SKM-1 treated with dmso at 0.1 percent for 144 hours (cell line): ENCODE data around the gene TREML4.
"Not testable (repeated sequence)": the region's sequence is repeated elsewhere in the genome, so short reads cannot be mapped to it uniquely, and the experiment has no call there.

Experiments
- DNase-seq: peaks from one replicate; lab custom pipeline; 2025; ENCODE audit not compliant: unreplicated experiment; lab: John Stamatoyannopoulos, UW

Gene TREML4, protein sequence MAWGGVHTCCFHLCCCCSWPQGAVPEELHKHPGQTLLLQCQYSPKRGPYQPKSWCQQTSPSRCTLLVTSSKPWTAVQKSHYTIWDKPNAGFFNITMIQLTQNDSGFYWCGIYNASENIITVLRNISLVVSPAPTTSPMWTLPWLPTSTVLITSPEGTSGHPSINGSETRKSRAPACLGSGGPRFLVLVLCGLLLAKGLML

DNA sequence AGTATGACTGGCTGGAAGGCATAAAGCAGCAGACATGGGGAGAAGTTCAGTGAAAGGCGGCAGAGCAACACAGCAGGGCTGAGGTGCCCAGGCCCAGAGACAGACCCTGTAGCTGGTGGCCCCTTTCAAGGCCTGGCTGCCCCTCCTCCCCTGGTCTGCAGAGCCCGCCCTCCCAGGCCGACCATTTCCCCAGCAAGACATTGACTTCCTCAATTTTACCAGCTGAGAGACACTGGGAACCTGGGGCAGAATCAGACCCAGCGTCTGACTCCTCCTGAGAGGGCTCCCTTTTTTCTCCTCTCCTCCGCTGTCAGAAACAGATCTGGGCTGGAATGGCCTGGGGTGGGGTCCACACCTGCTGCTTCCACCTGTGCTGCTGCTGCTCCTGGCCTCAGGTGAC is at the start of gene TREML4:
TREML4 (plus strand) TSS at position 254 of the 400 bp plus-strand sequence; CDS start at position 333, 79 bp downstream.
- no peak for DNase-seq

DNA sequence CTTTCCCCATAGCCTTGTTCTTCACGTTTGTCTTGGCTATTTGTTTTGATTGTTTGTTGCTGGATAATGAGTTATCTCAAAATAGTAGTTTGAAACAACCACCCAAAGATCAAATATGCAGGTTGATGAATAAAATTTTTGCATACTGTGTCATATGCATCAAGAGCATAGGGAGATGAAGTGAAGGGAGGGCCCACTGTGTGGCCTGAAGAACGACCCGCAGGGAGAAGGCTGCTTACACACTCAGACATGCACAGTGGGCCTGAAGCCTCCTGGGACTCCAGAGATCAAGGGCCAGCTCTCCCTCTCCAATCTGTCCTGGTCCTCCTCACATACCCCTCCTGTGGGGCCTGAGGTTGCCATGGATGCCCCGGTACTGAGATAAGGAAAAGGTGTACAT is 49.0 kb upstream of the TREML4 start:
- no peak for DNase-seq

DNA sequence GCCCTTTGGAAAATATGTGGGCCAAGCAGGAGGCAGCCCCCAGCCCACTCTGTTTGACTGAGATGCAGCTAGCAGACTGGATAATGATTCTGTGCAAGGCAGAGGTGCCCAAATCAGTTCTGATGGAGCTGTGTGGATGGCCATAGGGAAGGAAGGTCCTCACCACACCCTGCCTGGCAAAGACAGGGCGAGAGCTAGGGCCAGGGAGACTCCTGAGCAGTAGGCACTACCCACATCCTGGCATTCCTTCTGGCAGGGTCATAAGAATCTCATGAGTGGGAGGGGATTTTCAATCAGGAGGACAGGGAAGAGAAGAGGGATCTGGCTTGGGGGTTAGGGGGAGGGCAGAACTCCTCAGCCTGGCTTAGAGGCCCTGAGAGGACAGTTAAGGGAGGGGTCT is 46.6 kb upstream of the TREML4 start:
- no peak for DNase-seq

DNA sequence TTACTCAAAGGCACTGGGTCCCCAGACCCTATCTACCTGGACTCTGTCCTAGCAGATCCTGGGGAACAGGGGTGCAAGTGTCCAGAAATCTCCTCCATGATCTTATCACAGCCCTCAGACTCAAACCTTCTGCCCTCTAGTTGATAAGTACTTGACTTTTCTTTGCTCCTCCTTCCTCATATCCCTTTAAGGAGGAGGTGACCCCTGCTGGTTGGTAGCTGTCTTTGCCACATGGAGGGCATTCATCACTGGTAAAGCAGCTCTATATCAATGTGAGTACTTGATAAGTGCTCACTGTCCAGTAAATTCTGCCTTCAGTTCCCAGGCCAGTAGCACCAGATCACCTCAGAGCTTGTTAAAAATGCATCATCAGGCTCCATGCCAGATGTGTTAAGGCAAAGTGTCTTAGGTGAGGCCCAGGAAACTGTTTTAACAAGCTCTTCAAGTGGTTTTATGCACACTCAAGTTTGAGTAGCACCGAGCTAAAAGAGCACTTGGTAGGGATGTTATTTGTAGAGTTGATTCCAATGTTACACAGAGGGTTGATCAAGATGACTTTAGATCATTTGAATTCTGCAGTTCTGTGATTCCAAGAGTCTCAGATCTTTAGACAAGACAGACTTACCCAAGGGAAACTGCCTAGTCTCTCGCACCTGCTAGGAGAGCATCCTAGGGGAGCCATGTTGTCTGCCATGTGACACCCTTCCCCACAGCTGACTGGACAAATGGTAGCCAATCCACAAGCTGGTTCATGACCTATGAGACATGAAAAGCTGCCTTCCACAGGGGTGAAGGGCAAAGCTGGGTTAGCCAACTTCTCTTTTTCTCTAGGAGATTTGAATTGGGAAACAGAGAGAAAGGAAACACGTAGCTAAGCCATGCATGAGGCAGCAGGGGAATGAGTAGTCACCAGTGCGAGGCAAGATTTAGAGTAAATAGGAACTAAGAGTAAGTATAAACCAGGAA is 45.8 kb upstream of the TREML4 start:
- peak; percentile 98 for DNase-seq

DNA sequence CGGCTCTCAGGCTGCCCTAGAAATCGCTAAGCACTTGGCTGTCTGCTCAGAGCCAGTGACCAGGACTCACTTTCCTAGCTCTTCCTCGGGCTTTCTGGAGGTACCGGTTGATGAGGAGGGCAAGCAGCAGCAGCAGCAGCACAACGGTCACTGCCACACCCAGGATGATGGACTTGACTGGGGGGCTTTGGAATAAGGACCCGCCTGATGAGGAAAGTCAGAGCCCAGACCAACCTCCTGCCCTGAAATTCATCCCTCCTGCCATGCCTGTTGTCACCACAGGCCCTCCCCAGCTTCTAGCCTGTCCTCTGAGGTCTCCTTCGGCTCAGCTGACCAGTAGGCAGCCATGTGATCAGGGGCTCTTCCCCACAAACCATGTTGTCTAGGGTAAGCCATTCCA is 43.4 kb upstream of the TREML4 start:
- no peak for DNase-seq

DNA sequence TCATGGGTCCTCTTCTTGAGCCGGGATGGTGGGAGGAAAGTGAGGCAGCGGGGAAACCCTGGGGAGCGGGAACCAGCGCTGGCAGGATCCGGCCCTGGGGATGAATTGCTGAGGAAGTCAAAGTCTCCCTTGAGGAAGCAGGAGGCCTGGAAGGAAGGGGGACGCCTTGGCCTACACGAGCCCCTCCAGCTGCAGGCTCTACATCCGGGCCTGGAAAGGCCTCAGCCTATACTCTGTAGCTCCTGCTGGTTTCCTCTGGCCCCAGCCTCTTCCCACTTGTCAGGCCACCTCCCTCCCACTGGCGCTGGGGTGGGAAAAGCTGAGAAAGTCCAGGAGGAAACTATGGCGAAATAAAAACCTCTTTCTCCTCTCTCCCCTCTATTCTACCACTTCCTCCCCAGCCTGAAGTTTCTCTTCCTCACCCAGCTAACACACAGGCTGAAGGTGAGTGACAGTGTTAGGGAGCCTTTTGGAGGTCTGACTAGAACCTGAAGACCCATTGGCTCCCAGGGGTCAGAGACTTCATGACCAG is 42.1 kb upstream of the TREML4 start:
- DNase-seq, result no peak

DNA sequence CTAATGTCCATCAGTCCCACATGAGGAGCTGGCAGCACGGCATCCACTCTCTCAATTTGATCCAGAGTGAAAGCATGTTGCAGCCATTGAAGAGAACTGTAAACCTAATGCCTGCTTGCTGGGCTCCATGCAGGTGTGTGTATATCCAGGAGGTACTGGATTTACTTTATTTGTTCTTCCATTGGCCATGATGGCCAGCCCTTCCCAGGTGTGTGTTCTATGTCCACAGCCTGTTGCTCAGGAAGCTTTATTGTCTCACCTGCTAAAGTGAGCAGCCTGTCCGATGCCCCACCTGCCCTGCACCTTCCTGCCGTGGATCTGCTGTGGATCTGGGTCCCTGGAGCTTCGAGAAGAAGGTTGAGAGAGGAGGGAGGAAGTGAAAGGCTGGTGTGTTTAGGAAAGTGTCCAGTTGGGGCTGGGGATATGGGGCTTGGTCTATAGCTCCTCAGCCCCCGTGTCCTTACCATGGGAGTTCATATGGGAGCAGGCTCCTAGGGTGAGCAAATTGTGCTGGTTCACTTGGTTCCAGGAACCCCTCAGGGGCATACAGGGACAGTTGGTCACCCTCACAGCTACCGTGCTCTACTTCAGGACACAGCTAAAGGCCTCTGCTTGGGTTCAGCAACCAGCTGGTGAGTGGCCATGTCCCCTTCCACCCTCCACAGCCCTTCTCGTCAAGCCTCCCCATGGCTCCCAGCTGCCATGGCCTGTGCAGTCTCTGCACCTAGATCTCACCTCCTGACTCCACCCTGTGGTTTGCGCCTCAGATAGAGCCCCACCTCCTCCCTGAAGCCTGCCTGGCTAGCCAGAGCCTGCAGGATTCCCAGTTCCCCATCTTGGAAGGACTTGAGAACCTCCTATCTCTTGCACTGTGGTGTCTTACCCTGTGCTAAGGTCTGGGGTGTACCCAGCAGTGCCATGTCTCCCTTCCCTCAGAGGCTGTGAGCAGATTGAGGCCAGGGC is 39.9 kb upstream of the TREML4 start:
- no peak for DNase-seq

DNA sequence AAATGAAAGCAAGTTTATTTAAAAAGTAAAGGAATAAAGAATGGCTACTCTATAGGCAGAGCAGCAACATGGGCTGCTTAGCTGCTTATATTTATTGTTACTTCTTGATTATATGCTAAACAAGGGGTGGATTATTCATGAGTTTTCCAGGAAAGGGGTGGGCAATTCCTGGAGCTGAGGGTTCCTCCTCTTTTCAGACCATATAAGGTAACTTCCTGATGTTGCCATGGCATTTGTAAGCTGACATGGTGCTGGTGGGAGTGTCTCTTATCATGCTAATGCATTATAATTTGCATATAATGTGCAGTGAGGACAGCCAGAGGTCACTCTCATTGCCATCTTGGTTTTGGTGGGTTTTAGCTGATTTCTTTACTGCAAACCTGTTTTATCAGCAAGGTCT is 39.1 kb upstream of the TREML4 start:
- not testable (repeated sequence) for DNase-seq

DNA sequence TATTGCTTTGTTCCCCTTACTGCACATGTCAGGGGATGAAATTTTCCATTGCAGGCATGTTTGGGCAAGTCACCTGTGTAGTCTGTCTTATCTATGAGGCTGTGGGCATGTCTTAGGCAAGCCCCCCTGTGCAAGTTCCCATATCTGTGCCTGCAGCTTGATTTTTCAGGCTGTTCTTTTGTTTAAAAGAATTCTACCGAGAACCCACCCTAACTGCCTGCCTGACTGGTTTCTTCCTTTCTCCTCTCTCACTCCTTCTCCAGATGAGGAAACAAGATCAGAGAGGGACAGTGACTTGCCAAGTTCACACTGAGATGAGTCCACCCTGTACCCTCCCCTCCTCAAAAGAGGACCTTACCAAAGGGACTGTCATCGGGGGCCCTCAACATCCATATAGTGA is 38.2 kb upstream of the TREML4 start:
- DNase-seq, result no peak

DNA sequence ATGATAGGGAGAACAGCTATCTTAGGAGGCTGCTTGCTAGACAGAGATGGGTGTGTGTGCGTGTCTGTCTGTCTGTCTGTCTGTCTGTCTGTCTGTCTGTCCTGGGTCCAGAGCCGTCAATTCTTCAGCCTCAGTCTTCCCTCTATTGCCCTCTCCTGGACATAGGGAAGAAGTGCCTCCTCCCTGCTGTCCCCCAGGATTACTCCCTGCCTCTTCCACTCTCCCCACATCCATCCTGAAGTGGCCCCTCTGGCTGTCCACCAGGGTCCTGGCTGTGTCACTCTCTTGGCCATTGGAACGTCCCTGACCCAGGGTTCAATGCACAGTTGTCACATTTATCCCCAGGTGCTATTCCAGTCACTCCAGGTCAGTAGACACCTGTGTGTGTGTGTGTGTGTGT is 37.4 kb upstream of the TREML4 start:
- DNase-seq, result no peak

DNA sequence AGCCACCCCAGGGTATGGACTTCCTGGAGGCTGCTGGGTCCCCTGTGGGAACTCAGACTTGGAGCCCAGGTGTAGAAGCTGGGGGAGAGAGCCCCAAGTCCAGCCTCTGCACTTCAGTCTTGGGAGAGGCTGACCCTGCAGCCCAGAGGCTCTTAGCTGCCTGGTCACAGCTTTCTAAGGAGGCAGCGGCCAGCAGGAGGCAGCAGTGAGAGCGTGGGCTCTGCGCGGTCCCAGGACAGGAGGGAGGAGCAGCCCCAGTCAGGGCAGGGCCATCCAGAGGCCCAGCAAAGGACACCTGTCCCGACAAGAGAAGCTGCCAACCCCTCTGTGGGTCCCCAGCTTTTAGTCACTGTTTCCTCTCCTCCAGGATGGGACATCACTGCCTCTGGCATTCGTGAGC is 36.6 kb upstream of the TREML4 start:
- DNase-seq, result no peak

DNA sequence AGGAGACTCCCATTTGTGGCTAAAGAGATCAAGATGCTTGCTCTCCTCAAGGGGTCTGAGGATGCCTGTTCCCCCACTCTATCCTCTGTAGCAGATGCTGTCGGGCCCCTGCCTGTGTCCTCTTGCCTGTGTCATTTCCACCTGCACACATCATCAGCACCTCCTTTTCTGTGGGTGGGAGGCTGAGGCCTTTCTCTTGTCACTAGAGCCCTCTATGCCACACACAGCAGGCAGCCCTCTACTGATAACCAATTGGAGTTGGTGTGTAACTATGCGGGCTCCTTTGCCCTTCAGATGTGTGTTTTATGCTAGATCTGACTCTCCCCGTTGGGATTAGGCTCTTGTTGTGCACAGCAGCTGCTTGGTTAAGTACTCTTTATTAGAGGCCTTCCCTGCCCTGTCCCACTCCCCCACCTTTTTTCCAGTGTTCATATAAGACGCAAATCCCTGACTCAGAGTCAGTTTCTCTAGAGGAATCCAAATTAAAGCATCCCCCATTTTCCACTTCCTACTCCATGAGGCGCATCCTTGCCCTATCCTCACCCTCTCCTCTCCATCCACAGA is 34.9 kb upstream of the TREML4 start:
- DNase-seq, result no peak

DNA sequence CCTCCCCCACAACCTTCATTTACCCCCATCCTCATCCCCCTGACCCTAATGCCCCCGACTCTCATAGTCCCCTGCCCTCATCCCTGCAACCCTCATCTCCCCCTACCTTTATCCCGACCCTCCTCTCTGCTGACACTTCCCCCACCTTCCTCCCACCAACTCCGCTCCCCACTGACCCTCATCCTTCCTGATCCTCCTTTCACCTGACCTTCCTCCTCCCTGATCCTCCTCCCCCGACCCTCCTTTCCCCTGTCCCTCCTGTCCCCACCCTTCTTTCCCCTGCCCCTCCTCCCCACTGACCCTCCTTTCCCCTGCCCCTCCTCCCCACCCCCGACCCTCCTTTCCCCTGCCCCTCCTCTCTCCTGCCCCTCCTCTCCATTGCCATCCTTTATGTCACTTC is 34.3 kb upstream of the TREML4 start:
- DNase-seq, result no peak

DNA sequence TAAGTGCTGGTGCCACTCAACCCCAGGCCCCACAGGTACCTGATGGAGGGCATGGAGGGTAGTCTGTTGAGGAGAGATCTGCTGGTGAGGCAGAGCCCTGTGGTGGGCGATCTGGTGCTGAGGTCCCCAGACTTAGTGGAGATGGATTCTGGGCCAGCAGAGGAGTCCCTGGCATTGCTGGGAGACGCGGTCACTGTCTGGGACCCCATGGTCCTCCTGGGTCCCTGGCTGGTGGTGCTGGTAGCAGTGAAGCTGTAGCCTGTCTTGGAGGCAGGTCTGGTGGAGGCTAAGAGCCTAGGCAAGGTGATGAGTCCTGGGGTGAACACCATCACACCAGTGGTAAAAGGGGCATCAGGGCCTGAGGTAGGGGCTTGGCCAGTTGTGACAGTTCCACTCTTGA is 33.8 kb upstream of the TREML4 start:
- DNase-seq, result no peak

DNA sequence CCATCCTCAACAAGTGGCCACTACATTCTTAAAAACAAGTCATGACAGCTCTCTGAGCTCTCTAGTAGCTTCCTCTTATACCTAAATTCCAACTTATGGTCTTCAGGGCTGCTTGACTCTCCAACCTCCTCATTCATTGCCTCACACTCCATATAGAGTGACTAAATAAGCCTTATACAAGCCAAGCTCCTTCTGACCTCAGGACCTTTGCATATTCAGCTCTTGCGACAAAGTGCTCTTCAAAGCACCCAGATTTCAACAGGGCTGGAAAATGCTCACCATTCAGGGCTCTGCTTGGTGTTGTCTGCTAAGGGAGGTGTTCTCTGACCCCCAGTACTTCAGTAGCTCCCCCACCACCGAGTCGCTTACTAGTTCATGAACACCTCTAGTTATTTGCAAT is 30.9 kb upstream of the TREML4 start:
- DNase-seq, result no peak

DNA sequence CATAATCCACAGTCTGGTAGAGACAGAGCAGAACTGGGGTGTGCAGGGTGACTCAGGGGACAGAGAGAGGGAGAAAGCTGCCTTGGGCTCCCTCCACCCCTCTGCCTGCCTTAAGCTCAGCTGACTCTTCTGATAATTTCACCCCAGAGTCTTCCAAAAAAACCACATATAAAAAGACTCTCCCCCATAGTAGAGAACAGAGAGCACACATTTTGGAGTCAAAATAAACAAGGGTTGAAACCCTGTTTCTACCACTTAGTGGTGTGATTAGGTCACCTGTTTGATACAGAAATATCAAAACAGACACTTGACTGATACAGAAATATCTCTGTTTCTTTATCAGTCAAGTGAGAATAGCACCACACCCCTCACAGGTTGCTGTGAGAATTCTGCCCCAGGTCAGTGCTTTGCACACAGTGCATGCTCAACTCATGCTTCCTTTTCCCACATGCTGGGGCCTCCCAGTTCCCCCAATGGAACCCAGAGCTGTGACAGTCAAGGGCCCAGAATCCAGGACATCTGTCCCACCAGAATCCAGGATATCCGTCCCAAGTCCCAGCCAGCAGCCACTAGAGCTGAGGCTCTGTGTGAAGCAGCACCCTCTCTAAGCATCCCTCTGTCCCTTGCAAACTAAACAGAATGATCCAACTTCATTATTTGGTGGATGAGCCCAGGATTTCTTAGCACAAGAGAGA is 28.4 kb upstream of the TREML4 start:
- no peak for DNase-seq

DNA sequence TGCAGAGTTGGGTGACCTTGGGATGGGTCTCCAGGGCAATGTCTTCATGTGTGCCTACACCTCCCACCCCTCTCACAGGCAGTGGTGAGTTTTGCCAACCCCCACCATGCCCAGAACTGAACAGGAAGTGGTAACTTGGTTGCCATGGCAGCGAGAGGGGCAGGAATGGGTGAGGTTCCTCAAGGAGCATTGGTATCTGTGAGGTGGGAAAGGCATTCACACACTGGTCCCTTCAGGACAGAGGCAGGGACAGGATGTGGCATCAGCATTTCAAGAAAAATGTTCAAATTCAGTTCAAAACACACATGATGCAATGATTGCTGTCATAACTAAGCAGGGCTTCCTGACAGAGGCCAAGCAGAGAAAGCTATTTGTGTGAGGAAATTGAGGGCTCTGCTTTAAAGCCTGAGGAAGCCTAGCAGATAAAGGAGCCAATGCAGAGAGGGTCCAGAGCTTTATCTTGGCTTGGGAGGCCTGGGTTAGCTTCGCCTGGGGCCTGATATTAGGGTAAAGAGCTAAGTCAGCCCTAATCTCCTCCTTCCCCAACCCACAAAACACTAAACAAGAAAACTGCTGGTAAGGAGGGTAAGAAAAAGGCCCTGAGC is 27.8 kb upstream of the TREML4 start:
- peak; percentile 89 for DNase-seq

DNA sequence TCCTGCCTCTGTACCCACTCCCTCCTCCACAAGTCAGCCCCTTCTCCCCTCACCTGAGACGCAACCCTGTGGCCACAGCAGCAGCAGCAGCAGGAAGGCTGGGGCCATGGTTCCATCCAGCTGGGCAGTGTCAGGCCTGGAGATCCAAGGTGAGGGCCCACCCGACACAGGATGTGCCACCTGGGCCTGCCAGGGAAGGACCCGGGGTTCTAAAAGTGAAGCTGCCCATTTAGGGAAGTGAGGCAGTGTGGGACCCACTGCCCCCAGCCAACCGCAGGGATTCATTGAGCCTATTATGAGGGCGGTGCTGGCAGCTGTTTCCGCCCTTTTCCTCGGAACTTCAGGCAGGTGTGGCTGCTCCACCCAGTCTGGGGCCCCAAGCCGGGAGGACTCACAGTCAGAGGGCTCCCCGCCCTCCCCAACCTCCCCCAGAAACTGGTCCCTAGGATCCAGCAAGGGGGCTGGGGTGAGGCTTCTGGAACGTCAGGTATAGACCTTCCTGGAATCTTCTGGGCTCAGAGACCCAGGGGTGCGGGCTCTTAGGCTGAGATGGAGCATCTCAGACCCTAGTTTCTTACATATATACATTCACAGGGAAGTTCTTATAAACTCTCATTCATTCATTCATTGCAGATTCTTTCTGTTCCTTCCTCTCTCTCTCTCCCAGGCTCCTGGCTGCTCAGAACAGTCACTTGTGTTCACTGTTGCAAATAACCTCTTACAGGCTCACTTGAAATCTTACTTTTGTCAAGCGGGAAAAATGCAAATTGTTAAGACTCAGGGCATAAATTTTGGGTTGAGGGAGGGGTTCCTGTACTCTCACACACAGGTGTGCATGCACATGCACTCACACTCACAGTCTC is 27.0 kb upstream of the TREML4 start, which contains the start of gene TREML2:
TREML2 (minus strand) TSS at position 249 of the 863 bp plus-strand sequence; CDS start at position 108, 141 bp downstream.
- DNase-seq, result peak; percentile 77

DNA sequence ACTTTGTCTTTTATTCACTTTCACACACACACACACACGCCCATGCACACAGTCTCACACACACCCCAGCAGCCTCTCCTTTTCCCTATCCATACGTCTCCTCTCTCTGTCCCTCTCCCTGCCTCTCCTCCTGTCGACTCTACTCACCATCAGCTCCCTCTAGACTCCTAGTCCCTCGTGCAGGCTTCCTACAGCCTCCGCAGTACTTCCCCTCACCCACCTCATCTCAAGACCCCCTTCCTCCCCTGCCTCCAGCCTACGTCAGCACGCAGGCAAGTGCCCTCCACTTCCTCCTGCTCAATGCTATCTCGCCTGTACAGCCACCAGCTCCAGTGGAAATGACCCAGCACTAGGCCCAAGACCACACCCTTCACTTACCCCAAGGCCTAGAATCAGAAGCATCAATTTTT is 26.4 kb upstream of the TREML4 start:
- no peak for DNase-seq
